ENCODE results near the gene FKBP6.
"Not testable (repeated sequence)": the region's sequence is repeated elsewhere in the genome, so short reads cannot be mapped to it uniquely, and the experiment has no call there.

The FKBP6 gene

GRCh38 chr7:73307436-73307835 lies 20.5 kb upstream of the FKBP6 start:
- TF ChIP-seq, protein P1, sequence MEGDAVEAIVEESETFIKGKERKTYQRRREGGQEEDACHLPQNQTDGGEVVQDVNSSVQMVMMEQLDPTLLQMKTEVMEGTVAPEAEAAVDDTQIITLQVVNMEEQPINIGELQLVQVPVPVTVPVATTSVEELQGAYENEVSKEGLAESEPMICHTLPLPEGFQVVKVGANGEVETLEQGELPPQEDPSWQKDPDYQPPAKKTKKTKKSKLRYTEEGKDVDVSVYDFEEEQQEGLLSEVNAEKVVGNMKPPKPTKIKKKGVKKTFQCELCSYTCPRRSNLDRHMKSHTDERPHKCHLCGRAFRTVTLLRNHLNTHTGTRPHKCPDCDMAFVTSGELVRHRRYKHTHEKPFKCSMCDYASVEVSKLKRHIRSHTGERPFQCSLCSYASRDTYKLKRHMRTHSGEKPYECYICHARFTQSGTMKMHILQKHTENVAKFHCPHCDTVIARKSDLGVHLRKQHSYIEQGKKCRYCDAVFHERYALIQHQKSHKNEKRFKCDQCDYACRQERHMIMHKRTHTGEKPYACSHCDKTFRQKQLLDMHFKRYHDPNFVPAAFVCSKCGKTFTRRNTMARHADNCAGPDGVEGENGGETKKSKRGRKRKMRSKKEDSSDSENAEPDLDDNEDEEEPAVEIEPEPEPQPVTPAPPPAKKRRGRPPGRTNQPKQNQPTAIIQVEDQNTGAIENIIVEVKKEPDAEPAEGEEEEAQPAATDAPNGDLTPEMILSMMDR (IDR thresholded peaks at IDR 0.05; ENCODE audit: low read depth, low read length, missing control alignments) = no peak
- H3K4me3 ChIP-seq (ENCODE audit: low read depth, low read length) = no peak overlapping the region
- no peak for DNase-seq (ENCODE audit: low read depth)
- in situ Hi-C loops (cut with HindIII; ENCODE audit: low sequenced_read_pairs) = no loop called here

- DNase-seq (ENCODE audit: low read depth) = no peak
- in situ Hi-C loops (cut with HindIII; ENCODE audit: low sequenced_read_pairs) = no loop called here
- peak overlapping the region; percentile 57 for H3K4me3 ChIP-seq (ENCODE audit: low read depth, low read length)
- TF ChIP-seq, protein P1 (IDR thresholded peaks at IDR 0.05; ENCODE audit: low read depth, low read length, missing control alignments) = no peak
These were observed 19.8 kb upstream of the FKBP6 start for GRCh38 chr7:73308074-73308664.

GRCh38 chr7:73308665-73309214 lies 19.2 kb upstream of the FKBP6 start, which contains the start of gene NSUN5:
Gene NSUN5 (minus strand): TSS chr7:73308826. CDS start chr7:73308790, 36 bp downstream.
- H3K4me3 ChIP-seq (ENCODE audit: low read depth, low read length) = peak within 1 kb of the TSS; percentile 57
- TF ChIP-seq, protein P1 (IDR thresholded peaks at IDR 0.05; ENCODE audit: low read depth, low read length, missing control alignments) = no peak
- no peak for DNase-seq (ENCODE audit: low read depth)
- in situ Hi-C loops (cut with HindIII; ENCODE audit: low sequenced_read_pairs) = no loop called here

DNA sequence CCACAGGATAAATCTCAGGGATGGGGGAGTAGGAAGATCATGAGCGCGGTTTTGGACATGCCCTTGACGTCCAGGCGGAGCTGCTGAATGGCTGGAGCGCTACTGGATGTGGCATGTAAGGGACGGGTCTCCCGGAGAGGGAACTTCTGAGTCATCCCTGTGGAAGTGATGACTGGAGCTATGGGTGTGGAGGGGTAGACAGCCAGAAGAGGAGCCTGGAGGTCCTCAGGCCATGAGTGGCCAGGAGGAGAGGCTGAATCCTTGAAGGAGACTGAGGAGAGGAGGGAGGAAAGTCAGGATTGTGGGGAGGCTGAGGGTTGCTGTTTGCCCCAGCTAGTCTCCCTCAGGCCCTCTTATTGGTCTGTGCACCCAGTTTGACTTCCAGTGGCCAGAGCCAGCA lies 16.5 kb upstream of the FKBP6 start:
- in situ Hi-C loops (cut with HindIII; ENCODE audit: low sequenced_read_pairs); DNase-seq (ENCODE audit: low read depth); H3K4me3 ChIP-seq (ENCODE audit: low read depth, low read length): not testable (repeated sequence)

DNA sequence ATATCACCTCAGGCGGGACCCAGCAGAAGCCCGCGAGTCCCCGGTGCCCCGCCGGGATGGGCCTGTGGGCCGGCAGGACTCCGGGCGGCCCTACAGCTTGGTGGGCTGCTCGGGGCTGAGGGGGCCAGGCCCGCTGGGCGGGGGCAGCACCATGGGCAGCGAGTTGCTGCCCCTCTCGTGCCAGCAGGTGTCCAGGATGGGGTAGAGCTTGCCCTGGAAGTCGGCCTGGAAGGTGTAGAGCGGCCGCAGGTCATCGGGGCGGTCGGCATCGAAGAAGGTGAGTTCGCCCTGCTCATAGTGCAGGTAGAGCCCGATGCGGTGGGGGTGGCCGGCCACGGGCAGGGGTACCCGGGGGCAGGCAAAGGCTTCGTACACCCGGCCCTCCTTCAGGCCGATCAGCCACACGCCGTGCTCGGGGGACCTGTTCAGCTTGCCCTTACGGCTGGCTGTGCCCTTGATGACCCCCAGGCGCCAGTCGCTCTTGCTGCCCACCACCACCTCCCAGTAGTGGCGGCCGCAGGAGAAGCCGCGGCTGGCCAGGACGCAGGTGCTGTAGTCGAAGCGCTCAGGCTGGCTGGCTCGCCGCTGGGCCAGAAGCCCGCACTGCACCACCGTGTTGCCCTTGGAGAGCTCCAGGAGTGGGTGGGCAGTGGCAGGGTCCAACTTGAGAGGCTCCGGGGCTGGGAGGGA lies 15.0 kb upstream of the FKBP6 start:
- DNase-seq (ENCODE audit: low read depth) = no peak
- in situ Hi-C loops (cut with HindIII; ENCODE audit: low sequenced_read_pairs) = no loop called here
- TF ChIP-seq, protein P1 (IDR thresholded peaks at IDR 0.05; ENCODE audit: low read depth, low read length, missing control alignments) = no peak
- no peak overlapping the region for H3K4me3 ChIP-seq (ENCODE audit: low read depth, low read length)

DNA sequence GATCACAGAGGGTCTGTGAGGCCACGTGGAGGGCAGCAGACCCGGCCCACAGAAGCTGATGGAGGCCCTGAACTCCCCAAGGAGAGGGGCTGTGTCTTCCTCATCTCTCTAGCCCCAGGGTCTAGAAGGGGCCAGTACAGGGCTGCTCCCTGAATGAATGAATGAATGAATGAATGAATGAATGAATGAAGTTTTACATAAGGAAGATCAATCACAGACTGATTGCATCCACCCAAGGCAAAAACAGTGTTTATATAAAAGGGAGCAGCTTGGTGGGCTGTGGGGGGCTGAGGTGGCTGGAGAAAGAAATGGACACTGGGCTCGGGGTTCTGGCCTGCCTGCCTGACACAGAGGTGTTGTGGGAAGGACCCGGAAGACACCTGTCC lies 14.4 kb upstream of the FKBP6 start:
- TF ChIP-seq, protein P1 (IDR thresholded peaks at IDR 0.05; ENCODE audit: low read depth, low read length, missing control alignments) = no peak
- DNase-seq (ENCODE audit: low read depth) = no peak
- H3K4me3 ChIP-seq (ENCODE audit: low read depth, low read length) = no peak overlapping the region
- in situ Hi-C loops (cut with HindIII; ENCODE audit: low sequenced_read_pairs) = no loop called here

DNA sequence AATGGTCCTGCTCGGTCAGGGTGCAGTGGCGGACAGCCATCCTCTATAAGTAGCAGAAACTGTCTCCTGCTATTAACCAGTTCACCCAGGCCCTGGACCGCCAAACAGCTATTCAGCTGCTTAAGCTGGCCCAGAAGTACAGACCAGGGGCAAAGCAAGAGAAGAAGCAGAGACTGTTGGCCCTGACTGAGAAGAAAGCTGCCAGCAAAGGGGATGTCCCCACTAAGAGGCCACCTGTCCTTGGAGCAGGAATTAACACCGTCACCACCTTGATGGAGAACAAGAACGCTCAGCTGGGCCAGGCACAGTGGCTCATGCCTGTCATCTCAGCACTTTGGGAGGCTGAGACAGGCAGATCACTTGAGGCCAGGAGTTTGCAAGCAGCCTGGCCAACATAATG lies 13.7 kb upstream of the FKBP6 start:
- in situ Hi-C loops (cut with HindIII; ENCODE audit: low sequenced_read_pairs) = no loop called here
- no peak for DNase-seq (ENCODE audit: low read depth)
- TF ChIP-seq, protein P1 (IDR thresholded peaks at IDR 0.05; ENCODE audit: low read depth, low read length, missing control alignments) = no peak
- no peak overlapping the region for H3K4me3 ChIP-seq (ENCODE audit: low read depth, low read length)
